BJ (cell line): Measurements from ENCODE around the gene LRBA. TPM values are rescaled to one million over a fixed set of nuclear protein-coding genes. Genes with fewer than 3 reads are reported as not detected.

Experiments
- CTCF ChIA-PET: fragments of 350-600 bp; formaldehyde crosslinking; extraction: SDS; loops from one replicate; lab custom pipeline; 2021; ENCODE audit warnings: antibody characterized with exemption, inconsistent platforms; lab: Yijun Ruan, JAX
- POLR2A ChIA-PET: fragments of 300-600 bp; sonication (Branson Sonifier 250); formaldehyde crosslinking; extraction: SDS; loops from one replicate; lab custom pipeline; 2021; ENCODE audit warnings: antibody characterized with exemption; lab: Charles Lee
- DNase-seq: peaks from one replicate; pipeline ENCODE4 v3.0.0-alpha.2; 2011; ENCODE audit warnings: low read depth
- H3K27me3 ChIP-seq: 2 replicates; pipeline ENCODE4 v1.6.0; 2011; ENCODE audit warnings: low read length; ENCODE audit not compliant: control insufficient read depth, insufficient read depth
- H3K36me3 ChIP-seq: 2 replicates; pipeline ENCODE4 v1.5.1; 2011; ENCODE audit warnings: low read length; ENCODE audit not compliant: control insufficient read depth, insufficient read depth
- H3K4me3 ChIP-seq: 2 replicates; pipeline ENCODE4 v1.5.1; 2011; ENCODE audit warnings: low read depth, mild to moderate bottlenecking, control low read depth, low read length
- polyA plus RNA-seq: library from polyadenylated mRNA; depleted of rRNA; stranded (reverse); fragments of >200 nt; gene quantifications from 2 replicates; pipeline ENCODE4 v1.2.3, GENCODE V29; 2011
- TF ChIP-seq, protein P1 (sequence below): IDR thresholded peaks from 2 replicates; pipeline ENCODE4 v1.5.1; 2011; ENCODE audit warnings: low read depth, mild to moderate bottlenecking, control low read depth, inconsistent platforms, low read length, moderate library complexity; ENCODE audit not compliant: insufficient read depth

LRBA gene
- polyA plus RNA-seq, 1 experiment = 8.2 TPM

DNA sequence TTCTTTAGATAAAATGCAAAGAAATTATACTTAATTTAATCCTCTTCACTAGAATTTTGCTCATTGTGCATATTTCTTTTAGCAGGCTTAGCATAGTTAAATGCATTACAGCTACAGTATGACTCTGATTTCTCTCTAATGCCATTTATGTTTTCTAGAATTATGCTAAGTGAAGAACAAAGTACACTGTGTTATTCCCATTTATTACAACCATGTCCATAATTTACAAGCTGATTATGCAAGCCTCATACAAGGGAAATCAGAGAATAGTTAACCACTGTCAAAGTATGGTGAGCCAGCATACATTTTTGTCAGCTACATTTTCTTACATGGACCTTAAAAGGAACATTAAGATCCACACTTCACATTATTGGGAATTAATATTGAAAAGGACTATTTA is 334.0 kb downstream of the LRBA start:
- POLR2A ChIA-PET = no interaction called here
- Histone ChIP-seq H3K27me3 (no peaks in the 10 kb centered on the region), H3K4me3 (no peak overlapping the region), H3K36me3 (no peaks in the 10 kb centered on the region)
- CTCF ChIA-PET = no interaction called here
- no peak for DNase-seq
- TF ChIP-seq, protein P1, sequence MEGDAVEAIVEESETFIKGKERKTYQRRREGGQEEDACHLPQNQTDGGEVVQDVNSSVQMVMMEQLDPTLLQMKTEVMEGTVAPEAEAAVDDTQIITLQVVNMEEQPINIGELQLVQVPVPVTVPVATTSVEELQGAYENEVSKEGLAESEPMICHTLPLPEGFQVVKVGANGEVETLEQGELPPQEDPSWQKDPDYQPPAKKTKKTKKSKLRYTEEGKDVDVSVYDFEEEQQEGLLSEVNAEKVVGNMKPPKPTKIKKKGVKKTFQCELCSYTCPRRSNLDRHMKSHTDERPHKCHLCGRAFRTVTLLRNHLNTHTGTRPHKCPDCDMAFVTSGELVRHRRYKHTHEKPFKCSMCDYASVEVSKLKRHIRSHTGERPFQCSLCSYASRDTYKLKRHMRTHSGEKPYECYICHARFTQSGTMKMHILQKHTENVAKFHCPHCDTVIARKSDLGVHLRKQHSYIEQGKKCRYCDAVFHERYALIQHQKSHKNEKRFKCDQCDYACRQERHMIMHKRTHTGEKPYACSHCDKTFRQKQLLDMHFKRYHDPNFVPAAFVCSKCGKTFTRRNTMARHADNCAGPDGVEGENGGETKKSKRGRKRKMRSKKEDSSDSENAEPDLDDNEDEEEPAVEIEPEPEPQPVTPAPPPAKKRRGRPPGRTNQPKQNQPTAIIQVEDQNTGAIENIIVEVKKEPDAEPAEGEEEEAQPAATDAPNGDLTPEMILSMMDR = no peak

DNA sequence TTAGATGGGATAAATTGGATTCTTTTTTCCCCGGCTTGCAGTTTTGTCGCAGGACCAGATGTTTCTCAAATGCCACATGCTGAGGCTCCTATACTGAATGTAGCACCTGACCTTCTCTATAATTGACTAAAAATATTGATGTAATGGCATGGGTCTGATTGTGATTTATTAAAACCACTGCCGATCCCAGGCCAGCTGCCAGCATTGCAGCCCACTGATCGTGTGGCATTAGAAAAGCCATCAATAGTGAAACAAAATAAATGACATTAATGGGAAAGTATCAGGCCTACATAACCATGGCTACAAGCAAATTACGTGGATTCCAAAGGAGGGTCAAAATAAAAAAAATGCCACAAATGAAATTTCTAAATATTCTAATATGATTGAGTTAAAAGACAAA is 334.4 kb downstream of the LRBA start:
- ChIA-PET POLR2A (no interaction called here), CTCF (no interaction called here)
- no peak for DNase-seq
- Histone ChIP-seq H3K4me3 (no peak overlapping the region), H3K27me3 (no peaks in the 10 kb centered on the region), H3K36me3 (no peaks in the 10 kb centered on the region)
- TF ChIP-seq, protein P1 = no peak

DNA sequence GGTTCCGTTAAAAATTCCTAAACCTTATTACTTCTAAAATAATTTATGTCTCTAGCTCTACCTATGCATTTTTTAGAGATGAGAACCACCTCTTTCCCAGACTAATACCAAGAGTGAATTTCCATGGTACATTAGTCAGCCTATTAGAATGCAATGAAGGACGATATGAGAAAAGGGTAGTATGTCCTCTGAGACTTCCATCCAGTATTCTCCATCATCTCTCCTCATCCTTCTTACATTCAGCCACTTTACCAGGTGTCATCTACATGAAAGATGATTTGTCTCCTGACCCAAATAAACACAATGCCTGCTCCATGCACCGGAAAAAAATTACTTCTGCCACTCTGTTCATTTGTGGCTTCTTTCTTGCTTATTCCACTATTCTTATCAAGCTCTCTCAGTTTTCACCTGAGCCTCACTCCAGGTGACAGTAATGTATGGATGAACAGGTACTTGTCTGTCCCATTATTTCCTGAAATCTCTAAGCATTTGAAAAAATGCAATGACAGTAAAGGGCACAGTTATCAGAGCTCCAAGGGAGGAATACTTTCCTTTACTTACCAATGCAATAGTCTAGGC is 335.2 kb downstream of the LRBA start:
- Histone ChIP-seq H3K36me3 (no peaks in the 10 kb centered on the region), H3K27me3 (no peaks in the 10 kb centered on the region), H3K4me3 (no peak overlapping the region)
- CTCF ChIA-PET = no interaction called here
- TF ChIP-seq, protein P1 = no peak
- POLR2A ChIA-PET = no interaction called here
- no peak for DNase-seq

DNA sequence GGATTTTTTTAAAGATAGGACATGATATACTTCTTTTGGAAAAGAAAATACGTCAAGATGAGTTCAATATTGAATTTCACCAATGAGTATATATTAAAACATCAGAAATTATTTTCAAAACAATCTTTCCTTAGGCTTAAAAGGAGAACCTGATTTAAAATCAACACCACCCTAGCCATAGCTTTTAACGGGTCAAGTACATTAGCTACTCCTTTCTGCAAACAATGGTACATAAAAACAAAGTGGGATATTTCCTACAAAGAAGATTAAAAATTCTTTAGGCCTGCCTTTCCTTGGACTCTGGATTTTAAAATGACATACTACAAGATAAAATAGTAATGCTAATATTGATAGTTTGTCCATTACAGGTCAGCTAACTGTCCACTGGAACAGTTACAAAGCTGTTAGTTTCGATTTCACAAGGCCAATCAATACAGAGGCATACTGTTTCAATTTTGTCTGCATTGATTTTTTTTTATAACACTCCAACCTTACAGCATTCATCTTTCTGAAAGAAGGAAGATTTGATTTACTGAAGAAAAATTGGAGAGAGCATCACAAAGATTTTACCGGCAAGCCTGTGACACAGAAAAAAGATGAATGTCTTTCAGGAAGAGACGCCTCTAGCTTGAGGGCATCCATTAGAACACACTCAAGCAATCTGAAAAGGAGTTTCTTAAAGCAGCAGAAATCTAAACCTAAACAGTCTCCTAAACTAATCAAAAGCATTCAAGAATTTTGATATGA is 335.9 kb downstream of the LRBA start:
- Histone ChIP-seq H3K27me3 (no peaks in the 10 kb centered on the region), H3K36me3 (no peaks in the 10 kb centered on the region), H3K4me3 (0 out of 2 replicates have a peak overlapping the region, but pooled peaks have one; percentile 0)
- peak; percentile 7 for DNase-seq
- ChIA-PET POLR2A (no interaction called here), CTCF (no interaction called here)
- TF ChIP-seq, protein P1 = no peak

DNA sequence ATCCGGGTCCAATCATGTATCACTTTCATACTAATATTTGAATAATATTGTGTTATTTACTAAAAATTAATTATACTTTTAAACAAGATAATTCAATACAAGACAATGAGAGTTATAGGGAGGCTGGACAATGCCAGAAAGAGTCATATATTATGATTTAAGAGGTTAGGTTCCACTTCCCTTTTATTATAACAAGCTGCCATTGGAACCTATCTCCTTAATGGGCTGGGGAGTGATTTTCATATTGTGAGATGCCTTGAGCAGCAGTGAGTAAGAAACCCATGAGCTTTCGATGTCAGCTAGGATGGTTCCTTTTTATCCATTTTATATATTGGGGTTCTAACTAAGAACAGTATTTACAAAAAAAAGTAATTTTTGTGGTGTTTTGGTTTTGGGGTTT is 341.3 kb downstream of the LRBA start:
- DNase-seq = no peak
- TF ChIP-seq, protein P1 = no peak
- Histone ChIP-seq H3K4me3 (no peak overlapping the region), H3K36me3 (no peaks in the 10 kb centered on the region), H3K27me3 (no peaks in the 10 kb centered on the region)
- ChIA-PET CTCF (no interaction called here), POLR2A (no interaction called here)
